ENCODE data around the gene ABCG1.
"Not testable (repeated sequence)": the region's sequence is repeated elsewhere in the genome, so short reads cannot be mapped to it uniquely, and the experiment has no call there.

The ABCG1 gene

GRCh38 chr21:42218836-42219605, at the start of gene ABCG1:
ABCG1 (plus strand) TSS chr21:42219140; CDS start chr21:42219263, 123 bp downstream.
- DNase-seq (ENCODE audit: low read depth) = no peak

- no peak for DNase-seq (ENCODE audit: low read depth)
Measured at GRCh38 chr21:42169758-42170157, 49.2 kb upstream of the ABCG1 start.

- no peak for DNase-seq (ENCODE audit: low read depth)
Measured at GRCh38 chr21:42171091-42172053, 47.6 kb upstream of the ABCG1 start.

- DNase-seq (ENCODE audit: low read depth) = no peak
Measured at GRCh38 chr21:42172596-42173483, 46.1 kb upstream of the ABCG1 start.

GRCh38 chr21:42174173-42174572, 44.8 kb upstream of the ABCG1 start:
- DNase-seq (ENCODE audit: low read depth) = no peak

GRCh38 chr21:42175110-42175710, 43.7 kb upstream of the ABCG1 start:
- DNase-seq (ENCODE audit: low read depth) = no peak

GRCh38 chr21:42176859-42177258, 42.1 kb upstream of the ABCG1 start:
- DNase-seq (ENCODE audit: low read depth) = no peak

GRCh38 chr21:42179316-42179715, 39.6 kb upstream of the ABCG1 start:
- DNase-seq (ENCODE audit: low read depth) = no peak

- DNase-seq (ENCODE audit: low read depth) = not testable (repeated sequence)
Measured at GRCh38 chr21:42180001-42180400, 38.9 kb upstream of the ABCG1 start.

- no peak for DNase-seq (ENCODE audit: low read depth)
Measured at GRCh38 chr21:42182713-42183371, 36.1 kb upstream of the ABCG1 start.

GRCh38 chr21:42183374-42184266, 35.3 kb upstream of the ABCG1 start:
- no peak for DNase-seq (ENCODE audit: low read depth)

GRCh38 chr21:42186591-42186990, 32.3 kb upstream of the ABCG1 start:
- no peak for DNase-seq (ENCODE audit: low read depth)

- peak; percentile 61 for DNase-seq (ENCODE audit: low read depth)
Measured at GRCh38 chr21:42187976-42188653, 30.8 kb upstream of the ABCG1 start.

- DNase-seq (ENCODE audit: low read depth) = no peak
Measured at GRCh38 chr21:42188663-42189062, 30.3 kb upstream of the ABCG1 start.

- no peak for DNase-seq (ENCODE audit: low read depth)
Measured at GRCh38 chr21:42189431-42189830, 29.5 kb upstream of the ABCG1 start.

- DNase-seq (ENCODE audit: low read depth) = no peak
Measured at GRCh38 chr21:42189860-42190485, 29.0 kb upstream of the ABCG1 start.

GRCh38 chr21:42190486-42190863, 28.5 kb upstream of the ABCG1 start:
- DNase-seq (ENCODE audit: low read depth) = no peak

GRCh38 chr21:42191064-42191463, 27.9 kb upstream of the ABCG1 start:
- DNase-seq (ENCODE audit: low read depth) = no peak
